MM.1S (cell line): ENCODE results near the gene ABCE1.

Source experiments
- CTCF ChIP-seq: fragments of 300-600 bp; sonication (generic); IDR thresholded peaks from 2 replicates; pipeline ENCODE4 v1.5.1; 2016; ENCODE audit warnings: antibody characterized with exemption, low read length, mixed read lengths
- EZH2 ChIP-seq: fragments of 300-600 bp; sonication (generic); optimal IDR thresholded peaks from 2 replicates; pipeline ENCODE3; 2017; ENCODE audit warnings: low read depth, mild to moderate bottlenecking, antibody characterized with exemption, low read length, mixed read lengths
- EZH2phosphoT487 ChIP-seq: fragments of 300-600 bp; sonication (generic); IDR thresholded peaks from 2 replicates; pipeline ENCODE4 v1.6.1; 2018; ENCODE audit warnings: antibody characterized with exemption, low read length

GRCh38 chr4:145107126-145107525 is 9.0 kb downstream of the ABCE1 start:
- TF ChIP-seq CTCF (no peak), EZH2phosphoT487 (no peak), EZH2 (no peak)
